Measurements from ENCODE around the gene DYSF. TPM values are rescaled to one million over a fixed set of nuclear protein-coding genes. Genes with fewer than 3 reads are reported as not detected.

DYSF gene
- total RNA-seq, 1 experiment from 2014 or later, result 0.24 TPM

DNA sequence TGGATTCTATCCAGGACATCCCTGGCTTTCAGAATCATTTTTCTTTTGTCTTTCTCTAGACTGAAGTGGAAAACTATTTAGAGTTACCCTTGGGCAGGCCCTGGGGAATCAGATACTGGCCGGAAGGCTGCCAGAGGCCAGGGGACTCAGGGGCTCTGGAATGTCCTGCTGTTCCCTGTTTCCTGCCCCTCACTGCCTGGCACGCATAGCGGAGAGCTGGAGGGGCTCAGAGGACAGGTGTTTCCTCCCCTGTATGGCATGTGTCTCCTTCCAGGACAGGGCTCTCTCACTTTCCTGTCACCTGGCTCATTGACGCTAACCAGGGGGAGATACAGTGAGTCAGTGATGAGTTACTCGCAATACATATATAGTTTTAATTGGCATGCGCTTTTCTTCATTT, 38.8 kb downstream of the DYSF start:
- DNase-seq (ENCODE audit: low spot score), result no peak
- intact Hi-C loops (cut with micrococcal nuclease; ENCODE audit: unreplicated experiment), result no loop called here
- ChIA-PET CTCF (no interaction called here), POLR2A (ENCODE audit: low non-redundant PET) (no interaction called here)
- Histone ChIP-seq H3K4me3 (ENCODE audit: low read depth, low read length, poor library complexity, severe bottlenecking) (no peak overlapping the region), H3K27ac (ENCODE audit: low read depth, low read length, poor library complexity, severe bottlenecking) (no peak overlapping the region), H3K4me1 (ENCODE audit: insufficient read depth, low read length, poor library complexity, severe bottlenecking) (no peaks in the 10 kb centered on the region), H3K9me3 (ENCODE audit: low read depth, low read length, poor library complexity, severe bottlenecking) (no peaks in the 10 kb centered on the region), H3K36me3 (ENCODE audit: insufficient read depth, low read length, poor library complexity, severe bottlenecking) (no peaks in the 10 kb centered on the region), H3K27me3 (replicated peaks; ENCODE audit: insufficient read depth, low read depth, low read length, poor library complexity) (peaks cover 3% of the 10 kb centered on the region)
- BruUV-seq (replicated peaks), result no TSS peak
- no peak for TF ChIP-seq EZH2 (IDR thresholded peaks at IDR 0.05; ENCODE audit: borderline replicate concordance, low read depth, low read length, poor library complexity, severe bottlenecking)
- TF ChIP-seq, protein P1, sequence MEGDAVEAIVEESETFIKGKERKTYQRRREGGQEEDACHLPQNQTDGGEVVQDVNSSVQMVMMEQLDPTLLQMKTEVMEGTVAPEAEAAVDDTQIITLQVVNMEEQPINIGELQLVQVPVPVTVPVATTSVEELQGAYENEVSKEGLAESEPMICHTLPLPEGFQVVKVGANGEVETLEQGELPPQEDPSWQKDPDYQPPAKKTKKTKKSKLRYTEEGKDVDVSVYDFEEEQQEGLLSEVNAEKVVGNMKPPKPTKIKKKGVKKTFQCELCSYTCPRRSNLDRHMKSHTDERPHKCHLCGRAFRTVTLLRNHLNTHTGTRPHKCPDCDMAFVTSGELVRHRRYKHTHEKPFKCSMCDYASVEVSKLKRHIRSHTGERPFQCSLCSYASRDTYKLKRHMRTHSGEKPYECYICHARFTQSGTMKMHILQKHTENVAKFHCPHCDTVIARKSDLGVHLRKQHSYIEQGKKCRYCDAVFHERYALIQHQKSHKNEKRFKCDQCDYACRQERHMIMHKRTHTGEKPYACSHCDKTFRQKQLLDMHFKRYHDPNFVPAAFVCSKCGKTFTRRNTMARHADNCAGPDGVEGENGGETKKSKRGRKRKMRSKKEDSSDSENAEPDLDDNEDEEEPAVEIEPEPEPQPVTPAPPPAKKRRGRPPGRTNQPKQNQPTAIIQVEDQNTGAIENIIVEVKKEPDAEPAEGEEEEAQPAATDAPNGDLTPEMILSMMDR (conservative IDR thresholded peaks at IDR 0.05; ENCODE audit: low read depth, low read length), result no peak

GRCh38 chr2:71494091-71494490, 40.7 kb downstream of the DYSF start:
- ChIA-PET CTCF (no interaction called here), POLR2A (ENCODE audit: low non-redundant PET) (no interaction called here)
- BruUV-seq (replicated peaks), result no TSS peak
- H3K27me3 ChIP-seq (replicated peaks; ENCODE audit: insufficient read depth, low read depth, low read length, poor library complexity), result peaks cover 3% of the 10 kb centered on the region
- no peaks in the 10 kb centered on the region for H3K4me1 ChIP-seq (ENCODE audit: insufficient read depth, low read length, poor library complexity, severe bottlenecking)
- DNase-seq (ENCODE audit: low spot score), result no peak
- H3K36me3 ChIP-seq (ENCODE audit: insufficient read depth, low read length, poor library complexity, severe bottlenecking), result no peaks in the 10 kb centered on the region
- intact Hi-C loops (cut with micrococcal nuclease; ENCODE audit: unreplicated experiment), result no loop called here
- no peak overlapping the region for H3K27ac ChIP-seq (ENCODE audit: low read depth, low read length, poor library complexity, severe bottlenecking)
- H3K9me3 ChIP-seq (ENCODE audit: low read depth, low read length, poor library complexity, severe bottlenecking), result no peaks in the 10 kb centered on the region
- TF ChIP-seq EZH2 (IDR thresholded peaks at IDR 0.05; ENCODE audit: borderline replicate concordance, low read depth, low read length, poor library complexity, severe bottlenecking), result no peak
- TF ChIP-seq, protein P1 (conservative IDR thresholded peaks at IDR 0.05; ENCODE audit: low read depth, low read length), result no peak
- H3K4me3 ChIP-seq (ENCODE audit: low read depth, low read length, poor library complexity, severe bottlenecking), result no peak overlapping the region

DNA sequence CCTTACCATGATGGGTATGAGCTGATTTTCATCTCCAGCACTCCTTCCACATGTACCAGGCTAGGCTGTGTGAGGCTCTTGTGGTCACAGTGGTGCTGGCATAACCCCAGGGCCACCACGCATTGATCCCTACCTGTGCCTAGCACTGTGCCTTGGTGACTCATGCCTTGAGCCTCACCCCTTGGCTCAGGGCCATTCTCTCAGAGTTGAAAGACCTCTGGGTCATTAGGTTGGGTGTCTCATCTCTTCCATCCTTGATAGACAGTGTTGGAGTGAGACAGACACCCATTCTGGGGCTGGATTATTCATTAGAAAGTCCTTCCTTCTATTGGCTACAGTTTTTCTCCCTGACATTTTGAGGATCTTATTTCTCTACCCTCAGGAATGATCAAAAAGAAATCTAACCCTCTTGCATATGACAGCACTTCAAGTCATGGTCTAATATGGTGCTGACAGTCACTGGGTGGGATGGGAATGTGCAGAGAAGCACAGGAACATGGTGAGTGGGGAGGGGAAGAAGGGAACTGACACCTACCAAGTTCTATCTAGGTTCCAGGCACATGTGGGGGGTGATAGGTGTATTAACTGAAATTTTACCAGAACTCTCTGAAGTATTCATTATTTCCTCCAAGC, 41.3 kb downstream of the DYSF start:
- DNase-seq (ENCODE audit: low spot score), result no peak
- no peaks in the 10 kb centered on the region for H3K9me3 ChIP-seq (ENCODE audit: low read depth, low read length, poor library complexity, severe bottlenecking)
- intact Hi-C loops (cut with micrococcal nuclease; ENCODE audit: unreplicated experiment), result no loop called here
- ChIA-PET POLR2A (ENCODE audit: low non-redundant PET) (no interaction called here), CTCF (no interaction called here)
- no peaks in the 10 kb centered on the region for H3K4me1 ChIP-seq (ENCODE audit: insufficient read depth, low read length, poor library complexity, severe bottlenecking)
- no peak overlapping the region for H3K4me3 ChIP-seq (ENCODE audit: low read depth, low read length, poor library complexity, severe bottlenecking)
- peaks cover 3% of the 10 kb centered on the region for H3K27me3 ChIP-seq (replicated peaks; ENCODE audit: insufficient read depth, low read depth, low read length, poor library complexity)
- no peak overlapping the region for H3K27ac ChIP-seq (ENCODE audit: low read depth, low read length, poor library complexity, severe bottlenecking)
- H3K36me3 ChIP-seq (ENCODE audit: insufficient read depth, low read length, poor library complexity, severe bottlenecking), result no peaks in the 10 kb centered on the region
- no TSS peak for BruUV-seq (replicated peaks)
- TF ChIP-seq EZH2 (IDR thresholded peaks at IDR 0.05; ENCODE audit: borderline replicate concordance, low read depth, low read length, poor library complexity, severe bottlenecking), result no peak
- TF ChIP-seq, protein P1 (conservative IDR thresholded peaks at IDR 0.05; ENCODE audit: low read depth, low read length), result no peak
